Mammary epithelial cell (primary cell): ENCODE data around the gene FGF1.

Experiments
- CTCF ChIP-seq, 2 donors: IDR thresholded peaks in 1 of 2; conservative IDR thresholded peaks in 1 of 2; 2 replicates each; pipeline ENCODE4 v1.5.1; 2011 to 2012; ENCODE audit warnings: inconsistent platforms in 2 of 2, low read length in 2 of 2, mild to moderate bottlenecking in 2 of 2, control low read depth in 1 of 2, low read depth in 1 of 2; ENCODE audit not compliant: insufficient read depth in 1 of 2; ENCODE audit errors: extremely low read depth in 1 of 2
- EZH2 ChIP-seq: IDR thresholded peaks from 2 replicates; pipeline ENCODE4 v1.6.1; 2012; ENCODE audit warnings: low read length, inconsistent platforms, borderline replicate concordance

GRCh38 chr5:142670804-142671203 is 15.1 kb downstream of the FGF1 start:
- TF ChIP-seq CTCF (conservative IDR thresholded peaks at IDR 0.05 in 1 of 2, IDR thresholded peaks at IDR 0.05 in 1 of 2; ENCODE audit: extremely low read depth in 1 of 2, insufficient read depth in 1 of 2, low read depth in 1 of 2, low read length in 2 of 2) (no peak), EZH2 (no peak)
